HL-60 (cell line): ENCODE measurements around the gene CDK3.
"Not testable (repeated sequence)": the region's sequence is repeated elsewhere in the genome, so short reads cannot be mapped to it uniquely, and the experiment has no call there.

ENCODE experiments used
- DNase-seq, 2 experiments: peaks; one replicate each; pipeline ENCODE4 v3.0.0-alpha.2; 2010 to 2020; ENCODE audit warnings: low read depth in 1 of 2, low spot score in 1 of 2
- H3K27ac ChIP-seq: fragments of 250-450 bp; sonication (Bioruptor Pico); replicated peaks from 2 replicates; pipeline ENCODE4 v1.5.1; 2020; ENCODE audit warnings: mild to moderate bottlenecking, moderate library complexity
- H3K27me3 ChIP-seq: fragments of 250-450 bp; sonication (Bioruptor Pico); 2 replicates; pipeline ENCODE4 v1.5.1; 2021; ENCODE audit warnings: mild to moderate bottlenecking, moderate library complexity; ENCODE audit not compliant: insufficient read depth, poor library complexity, severe bottlenecking
- H3K4me3 ChIP-seq: replicated peaks from 2 replicates; pipeline ENCODE4 v1.5.1; 2011; ENCODE audit warnings: mild to moderate bottlenecking, control low read depth, low read length; ENCODE audit not compliant: insufficient read depth
- GABPA ChIP-seq: IDR thresholded peaks from 2 replicates; pipeline ENCODE4 v1.6.1; 2012; ENCODE audit warnings: low read depth
- POLR2AphosphoS5 ChIP-seq: IDR thresholded peaks from 2 replicates; pipeline ENCODE4 v1.6.1; 2012; ENCODE audit warnings: low read depth
- SPI1 ChIP-seq: IDR thresholded peaks from 2 replicates; pipeline ENCODE4 v1.6.1; 2012; ENCODE audit warnings: low read depth, mild to moderate bottlenecking, borderline replicate concordance
- TF ChIP-seq, protein P1 (sequence below): IDR thresholded peaks from 2 replicates; pipeline ENCODE4 v1.6.1; 2012; ENCODE audit warnings: low read depth; ENCODE audit not compliant: insufficient replicate concordance
- TF ChIP-seq, protein P2 (sequence below): IDR thresholded peaks from one replicate; pipeline ENCODE4 v1.5.1; 2011; ENCODE audit warnings: low read length, control low read depth, inconsistent platforms; ENCODE audit not compliant: insufficient read depth

Gene CDK3

DNA sequence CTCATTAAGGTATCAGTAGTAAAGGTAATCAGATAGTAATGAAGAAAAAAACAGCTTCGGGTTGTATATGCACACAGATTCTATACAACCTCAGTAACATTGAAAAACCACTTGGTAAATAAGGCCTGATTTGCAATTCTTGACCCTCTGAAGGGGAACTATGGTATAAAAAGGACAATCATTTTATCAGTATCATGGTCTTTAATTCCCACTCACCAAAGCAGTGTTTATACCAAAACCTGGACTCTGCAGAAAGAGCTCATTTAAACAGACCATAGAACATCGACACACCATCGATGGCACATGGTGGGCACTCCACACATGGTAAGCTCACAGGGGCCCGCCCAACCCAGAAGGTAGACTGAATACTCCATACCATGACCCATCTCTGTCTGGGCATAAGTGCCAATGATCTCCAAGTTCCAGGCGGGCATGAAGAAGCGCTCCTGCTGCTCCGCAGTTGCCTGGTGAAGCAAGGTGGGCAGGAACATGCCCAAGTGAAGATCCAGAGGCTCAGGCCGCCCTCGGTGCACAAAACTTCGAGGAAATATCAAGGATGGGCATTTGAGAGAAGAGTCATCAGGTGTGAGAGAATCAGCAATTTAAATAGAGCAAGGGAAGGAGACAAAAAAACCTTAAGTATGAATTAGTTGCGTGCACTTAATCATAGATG, 40.7 kb upstream of the CDK3 start:
- TF ChIP-seq GABPA, result no peak
- TF ChIP-seq, protein P1, sequence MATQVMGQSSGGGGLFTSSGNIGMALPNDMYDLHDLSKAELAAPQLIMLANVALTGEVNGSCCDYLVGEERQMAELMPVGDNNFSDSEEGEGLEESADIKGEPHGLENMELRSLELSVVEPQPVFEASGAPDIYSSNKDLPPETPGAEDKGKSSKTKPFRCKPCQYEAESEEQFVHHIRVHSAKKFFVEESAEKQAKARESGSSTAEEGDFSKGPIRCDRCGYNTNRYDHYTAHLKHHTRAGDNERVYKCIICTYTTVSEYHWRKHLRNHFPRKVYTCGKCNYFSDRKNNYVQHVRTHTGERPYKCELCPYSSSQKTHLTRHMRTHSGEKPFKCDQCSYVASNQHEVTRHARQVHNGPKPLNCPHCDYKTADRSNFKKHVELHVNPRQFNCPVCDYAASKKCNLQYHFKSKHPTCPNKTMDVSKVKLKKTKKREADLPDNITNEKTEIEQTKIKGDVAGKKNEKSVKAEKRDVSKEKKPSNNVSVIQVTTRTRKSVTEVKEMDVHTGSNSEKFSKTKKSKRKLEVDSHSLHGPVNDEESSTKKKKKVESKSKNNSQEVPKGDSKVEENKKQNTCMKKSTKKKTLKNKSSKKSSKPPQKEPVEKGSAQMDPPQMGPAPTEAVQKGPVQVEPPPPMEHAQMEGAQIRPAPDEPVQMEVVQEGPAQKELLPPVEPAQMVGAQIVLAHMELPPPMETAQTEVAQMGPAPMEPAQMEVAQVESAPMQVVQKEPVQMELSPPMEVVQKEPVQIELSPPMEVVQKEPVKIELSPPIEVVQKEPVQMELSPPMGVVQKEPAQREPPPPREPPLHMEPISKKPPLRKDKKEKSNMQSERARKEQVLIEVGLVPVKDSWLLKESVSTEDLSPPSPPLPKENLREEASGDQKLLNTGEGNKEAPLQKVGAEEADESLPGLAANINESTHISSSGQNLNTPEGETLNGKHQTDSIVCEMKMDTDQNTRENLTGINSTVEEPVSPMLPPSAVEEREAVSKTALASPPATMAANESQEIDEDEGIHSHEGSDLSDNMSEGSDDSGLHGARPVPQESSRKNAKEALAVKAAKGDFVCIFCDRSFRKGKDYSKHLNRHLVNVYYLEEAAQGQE, result no peak
- no peak for TF ChIP-seq SPI1
- TF ChIP-seq, protein P2, sequence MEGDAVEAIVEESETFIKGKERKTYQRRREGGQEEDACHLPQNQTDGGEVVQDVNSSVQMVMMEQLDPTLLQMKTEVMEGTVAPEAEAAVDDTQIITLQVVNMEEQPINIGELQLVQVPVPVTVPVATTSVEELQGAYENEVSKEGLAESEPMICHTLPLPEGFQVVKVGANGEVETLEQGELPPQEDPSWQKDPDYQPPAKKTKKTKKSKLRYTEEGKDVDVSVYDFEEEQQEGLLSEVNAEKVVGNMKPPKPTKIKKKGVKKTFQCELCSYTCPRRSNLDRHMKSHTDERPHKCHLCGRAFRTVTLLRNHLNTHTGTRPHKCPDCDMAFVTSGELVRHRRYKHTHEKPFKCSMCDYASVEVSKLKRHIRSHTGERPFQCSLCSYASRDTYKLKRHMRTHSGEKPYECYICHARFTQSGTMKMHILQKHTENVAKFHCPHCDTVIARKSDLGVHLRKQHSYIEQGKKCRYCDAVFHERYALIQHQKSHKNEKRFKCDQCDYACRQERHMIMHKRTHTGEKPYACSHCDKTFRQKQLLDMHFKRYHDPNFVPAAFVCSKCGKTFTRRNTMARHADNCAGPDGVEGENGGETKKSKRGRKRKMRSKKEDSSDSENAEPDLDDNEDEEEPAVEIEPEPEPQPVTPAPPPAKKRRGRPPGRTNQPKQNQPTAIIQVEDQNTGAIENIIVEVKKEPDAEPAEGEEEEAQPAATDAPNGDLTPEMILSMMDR, result no peak
- no peak for TF ChIP-seq POLR2AphosphoS5
- Histone ChIP-seq H3K27ac (no peak overlapping the region), H3K4me3 (no peak overlapping the region), H3K27me3 (no peaks in the 10 kb centered on the region)
- DNase-seq, result no peak

DNA sequence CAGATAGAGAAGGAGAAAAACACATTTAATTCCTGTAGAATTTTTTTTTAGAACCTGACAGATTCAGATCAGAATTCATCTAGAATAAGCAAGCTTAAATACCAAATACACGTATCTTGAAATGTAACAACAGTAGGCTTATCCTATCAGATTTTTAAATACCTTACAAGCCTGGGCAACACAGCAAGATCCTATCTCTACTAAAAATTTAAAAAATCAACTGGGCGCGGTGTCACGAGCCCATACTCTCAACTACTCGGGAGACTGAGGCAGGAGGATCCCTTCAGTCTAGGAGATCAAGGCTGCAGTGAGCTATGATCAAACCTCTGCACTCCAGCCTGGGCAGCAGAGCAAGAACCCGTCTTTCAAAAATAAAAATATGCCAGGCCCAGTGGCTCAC, 35.2 kb upstream of the CDK3 start:
- DNase-seq, result no peak
- H3K27me3 ChIP-seq, result no peaks in the 10 kb centered on the region
- no peak overlapping the region for H3K27ac ChIP-seq
- TF ChIP-seq POLR2AphosphoS5, result no peak
- TF ChIP-seq, protein P2, result no peak
- TF ChIP-seq SPI1, result no peak
- TF ChIP-seq GABPA, result no peak
- TF ChIP-seq, protein P1, result no peak
- H3K4me3 ChIP-seq, result no peak overlapping the region

DNA sequence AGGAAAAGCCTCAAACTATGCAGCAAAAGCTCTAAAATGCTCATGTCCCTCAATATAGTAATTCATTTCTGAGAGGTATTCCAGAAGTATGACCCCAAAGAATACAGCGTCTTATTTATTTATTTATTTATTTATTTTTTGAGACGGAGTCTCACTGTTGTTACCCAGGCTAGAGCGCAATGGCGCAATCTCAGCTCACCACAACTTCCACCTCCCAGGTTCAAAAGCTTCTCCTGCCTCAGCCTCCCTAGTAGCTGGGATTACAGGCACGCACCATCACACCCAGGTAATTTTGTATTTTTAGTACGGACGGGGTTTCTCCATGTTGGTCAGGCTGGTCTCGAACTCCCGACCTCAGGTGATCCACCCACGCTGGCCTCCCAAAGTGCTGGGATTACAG, 31.6 kb upstream of the CDK3 start:
- not testable (repeated sequence) for H3K27me3 ChIP-seq, H3K4me3 ChIP-seq, H3K27ac ChIP-seq, DNase-seq

DNA sequence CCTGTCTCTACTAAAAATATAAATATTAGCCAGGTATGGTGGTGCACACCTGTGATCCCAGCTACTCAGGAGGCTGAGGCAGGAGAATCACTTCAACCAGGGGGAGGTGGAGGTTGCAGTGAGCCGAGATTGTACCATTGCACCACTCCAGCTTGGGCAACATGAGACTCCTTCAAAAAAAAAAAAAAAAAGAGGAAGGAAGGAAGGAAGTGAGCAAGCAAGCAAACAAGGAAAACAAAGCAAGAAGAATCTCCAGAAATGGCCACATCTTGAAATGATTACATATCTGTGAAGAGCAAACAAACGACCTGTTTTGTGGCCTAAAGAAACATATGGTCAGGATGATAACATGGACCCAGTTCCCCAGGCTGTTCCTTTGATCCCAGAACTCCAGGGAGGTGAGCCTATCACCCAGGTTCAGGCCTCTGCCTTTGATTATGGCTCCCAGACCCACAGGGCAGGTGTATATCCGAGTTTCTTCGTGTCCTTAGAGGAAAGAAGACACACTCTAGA, 30.6 kb upstream of the CDK3 start:
- TF ChIP-seq, protein P1, result no peak
- no peak for TF ChIP-seq POLR2AphosphoS5
- TF ChIP-seq SPI1, result peak; percentile 71; the same call in 1 of the 2 replicates
- Histone ChIP-seq H3K27ac (peak overlapping the region; percentile 61), H3K27me3 (no peaks in the 10 kb centered on the region), H3K4me3 (no peak overlapping the region)
- peak in 1 of 2 experiments; percentile 59 for DNase-seq
